ENCODE results near the gene SPTBN4.

The SPTBN4 gene

DNA sequence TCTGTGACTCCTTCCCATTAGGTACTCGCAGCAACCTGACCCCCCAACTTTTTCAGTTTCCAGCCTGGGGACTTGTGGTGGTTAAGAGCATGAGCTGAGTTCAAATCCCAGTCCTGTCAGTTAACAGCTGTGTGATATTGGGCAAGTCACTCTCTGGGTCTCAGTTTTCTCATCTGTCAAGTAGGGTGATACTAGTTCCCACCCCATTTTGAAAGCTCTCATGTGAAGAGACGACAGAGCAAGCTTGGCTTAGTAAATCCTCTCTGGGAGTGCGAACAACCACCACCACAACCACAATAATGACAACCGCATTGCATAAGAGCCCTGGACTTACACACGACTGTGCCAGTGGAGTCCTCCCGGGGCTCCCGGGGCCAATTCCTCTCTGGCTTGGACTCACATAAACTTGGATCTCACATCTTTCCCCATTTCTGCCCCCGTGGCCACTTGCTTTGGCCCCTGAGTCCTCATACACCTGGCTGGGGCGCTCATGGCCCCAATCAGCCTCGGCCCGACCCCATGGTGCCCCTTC lies 1.7 kb upstream of the SPTBN4 start:
- no peaks in the 10 kb centered on the region for H3F3A ChIP-seq (ENCODE audit: low read depth)
- peaks cover 13% of the 10 kb centered on the region for H3K4me1 ChIP-seq (ENCODE audit: insufficient read depth, low read length, poor library complexity, severe bottlenecking)
- H3K9ac ChIP-seq (ENCODE audit: low read depth, low read length, poor library complexity, severe bottlenecking): peak overlapping the region; percentile 65
- H3K27me3 ChIP-seq (ENCODE audit: insufficient read depth, low read length, poor library complexity, severe bottlenecking): no peaks in the 10 kb centered on the region
- H4K20me1 ChIP-seq (ENCODE audit: insufficient read depth, low read length, poor library complexity, severe bottlenecking): no peaks in the 10 kb centered on the region
- H3K4me2 ChIP-seq (ENCODE audit: low read depth, low read length, poor library complexity, severe bottlenecking): peak overlapping the region; percentile 73
- H3K36me3 ChIP-seq (ENCODE audit: insufficient read depth, low read length): no peaks in the 10 kb centered on the region
- H3K4me3 ChIP-seq (ENCODE audit: low read length, poor library complexity, severe bottlenecking): peak overlapping the region; percentile 75
- TF ChIP-seq, protein P1, sequence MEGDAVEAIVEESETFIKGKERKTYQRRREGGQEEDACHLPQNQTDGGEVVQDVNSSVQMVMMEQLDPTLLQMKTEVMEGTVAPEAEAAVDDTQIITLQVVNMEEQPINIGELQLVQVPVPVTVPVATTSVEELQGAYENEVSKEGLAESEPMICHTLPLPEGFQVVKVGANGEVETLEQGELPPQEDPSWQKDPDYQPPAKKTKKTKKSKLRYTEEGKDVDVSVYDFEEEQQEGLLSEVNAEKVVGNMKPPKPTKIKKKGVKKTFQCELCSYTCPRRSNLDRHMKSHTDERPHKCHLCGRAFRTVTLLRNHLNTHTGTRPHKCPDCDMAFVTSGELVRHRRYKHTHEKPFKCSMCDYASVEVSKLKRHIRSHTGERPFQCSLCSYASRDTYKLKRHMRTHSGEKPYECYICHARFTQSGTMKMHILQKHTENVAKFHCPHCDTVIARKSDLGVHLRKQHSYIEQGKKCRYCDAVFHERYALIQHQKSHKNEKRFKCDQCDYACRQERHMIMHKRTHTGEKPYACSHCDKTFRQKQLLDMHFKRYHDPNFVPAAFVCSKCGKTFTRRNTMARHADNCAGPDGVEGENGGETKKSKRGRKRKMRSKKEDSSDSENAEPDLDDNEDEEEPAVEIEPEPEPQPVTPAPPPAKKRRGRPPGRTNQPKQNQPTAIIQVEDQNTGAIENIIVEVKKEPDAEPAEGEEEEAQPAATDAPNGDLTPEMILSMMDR (conservative IDR thresholded peaks at IDR 0.05; ENCODE audit: low read length): no peak
- peak overlapping the region; percentile 93 for H2AFZ ChIP-seq (ENCODE audit: low read length)
- no peaks in the 10 kb centered on the region for H3K9me2 ChIP-seq (replicated peaks; ENCODE audit: low read depth, low read length)
- H3K79me2 ChIP-seq (ENCODE audit: insufficient read depth, low read length): no peaks in the 10 kb centered on the region
- H3K9me3 ChIP-seq (ENCODE audit: insufficient read depth, low read depth, low read length): no peaks in the 10 kb centered on the region

DNA sequence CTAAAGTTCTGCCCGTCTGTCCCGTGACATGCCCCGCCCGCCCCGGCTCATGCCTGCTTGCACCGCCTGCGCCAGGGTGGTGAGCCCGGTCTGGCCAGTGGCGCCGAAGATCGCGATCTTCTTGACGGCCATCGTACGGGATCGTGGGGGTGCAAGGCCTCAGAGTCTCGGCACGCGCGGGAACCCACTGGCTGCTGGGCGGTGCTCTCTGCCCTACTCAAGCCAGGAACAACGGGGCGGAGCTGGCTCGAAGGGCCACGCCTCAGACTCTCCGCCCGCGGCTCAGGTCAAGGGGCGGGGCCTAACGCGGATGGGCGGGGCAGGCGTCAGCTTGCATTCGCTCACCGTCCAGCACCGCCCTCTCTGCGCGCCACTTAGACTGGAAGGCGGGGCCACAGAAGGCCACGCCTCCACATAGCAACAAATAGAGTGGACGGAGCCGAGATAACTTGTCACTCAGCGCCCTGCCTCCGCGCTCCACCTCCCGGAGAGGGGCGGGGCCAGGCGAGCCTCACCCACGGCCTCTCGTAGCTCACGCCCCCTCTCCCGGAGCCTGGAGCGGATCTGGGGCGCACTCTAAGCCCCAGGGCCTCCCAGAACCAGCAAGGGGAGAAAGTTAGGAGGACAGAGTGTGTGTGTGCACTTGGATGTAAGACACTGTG lies 1.1 kb upstream of the SPTBN4 start, which contains the start of gene BLVRB:
Gene BLVRB, minus strand, starts transcription at position 189 of the 662 bp plus-strand sequence. Its CDS starts 57 bp downstream, at position 132.
- H3K27me3 ChIP-seq (ENCODE audit: insufficient read depth, low read length, poor library complexity, severe bottlenecking): no peaks in the 10 kb centered on the region
- TF ChIP-seq EZH2phosphoT487 (IDR thresholded peaks at IDR 0.05; ENCODE audit: borderline replicate concordance): no peak
- TF ChIP-seq, protein P1 (conservative IDR thresholded peaks at IDR 0.05; ENCODE audit: low read length): no peak
- H3K9ac ChIP-seq (ENCODE audit: low read depth, low read length, poor library complexity, severe bottlenecking): peak within 1 kb of the TSS; percentile 65
- H4K20me1 ChIP-seq (ENCODE audit: insufficient read depth, low read length, poor library complexity, severe bottlenecking): no peaks in the 10 kb centered on the region
- no peaks in the 10 kb centered on the region for H3K36me3 ChIP-seq (ENCODE audit: insufficient read depth, low read length)
- H3K4me3 ChIP-seq (ENCODE audit: low read length, poor library complexity, severe bottlenecking): peak within 1 kb of the TSS; percentile 75
- H3K4me2 ChIP-seq (ENCODE audit: low read depth, low read length, poor library complexity, severe bottlenecking): peak within 1 kb of the TSS; percentile 73
- no peaks in the 10 kb centered on the region for H3K9me2 ChIP-seq (replicated peaks; ENCODE audit: low read depth, low read length)
- H3K9me3 ChIP-seq (ENCODE audit: insufficient read depth, low read depth, low read length): no peaks in the 10 kb centered on the region
- peak within 1 kb of the TSS; percentile 93 for H2AFZ ChIP-seq (ENCODE audit: low read length)
- no peaks in the 10 kb centered on the region for H3K79me2 ChIP-seq (ENCODE audit: insufficient read depth, low read length)
- no peaks in the 10 kb centered on the region for H3F3A ChIP-seq (ENCODE audit: low read depth)
- peaks cover 13% of the 10 kb centered on the region for H3K4me1 ChIP-seq (ENCODE audit: insufficient read depth, low read length, poor library complexity, severe bottlenecking)

DNA sequence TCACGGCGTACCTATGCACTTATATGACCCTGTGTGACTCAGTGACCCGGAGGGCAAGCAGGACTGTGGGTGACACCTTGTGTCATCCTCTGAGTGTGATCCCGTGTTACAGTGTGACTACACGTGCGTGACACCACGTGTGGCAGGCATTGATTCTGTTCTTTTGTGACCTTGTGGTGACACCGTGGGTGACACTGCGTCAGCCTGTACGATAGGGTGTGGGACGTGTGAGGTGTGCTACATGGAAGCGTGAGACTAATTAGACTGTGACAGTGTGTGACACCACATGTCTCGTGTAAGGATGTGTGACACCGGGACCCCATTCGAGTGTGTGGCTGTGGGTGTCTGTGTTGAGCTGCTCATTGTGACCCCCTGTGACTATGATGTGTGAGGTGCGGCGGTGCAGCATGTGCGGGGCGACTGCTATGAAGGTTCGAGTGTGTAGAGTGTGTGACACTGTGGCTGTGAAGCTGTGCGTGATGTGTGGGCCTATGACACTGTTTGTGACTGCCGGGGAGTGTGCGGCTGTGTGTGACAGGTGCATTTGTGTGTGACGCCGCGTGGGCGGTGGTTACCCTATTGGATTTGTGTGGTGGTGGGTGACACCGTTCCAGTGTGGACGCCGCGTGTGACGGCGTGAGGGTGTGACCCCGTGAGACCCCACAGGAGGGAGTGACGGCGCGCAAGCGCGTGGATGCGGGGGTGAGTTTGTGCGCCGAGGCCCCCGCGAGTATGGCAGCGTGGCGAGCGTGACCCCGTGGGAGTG lies 399 bp upstream of the SPTBN4 start:
- Histone ChIP-seq H3K9ac (ENCODE audit: low read depth, low read length, poor library complexity, severe bottlenecking) (no peak overlapping the region), H3K79me2 (ENCODE audit: insufficient read depth, low read length) (no peaks in the 10 kb centered on the region), H3F3A (ENCODE audit: low read depth) (no peaks in the 10 kb centered on the region), H4K20me1 (ENCODE audit: insufficient read depth, low read length, poor library complexity, severe bottlenecking) (no peaks in the 10 kb centered on the region), H3K36me3 (ENCODE audit: insufficient read depth, low read length) (no peaks in the 10 kb centered on the region), H3K4me1 (ENCODE audit: insufficient read depth, low read length, poor library complexity, severe bottlenecking) (peaks cover 13% of the 10 kb centered on the region), H3K4me3 (ENCODE audit: low read length, poor library complexity, severe bottlenecking) (peak overlapping the region; percentile 66), H3K4me2 (ENCODE audit: low read depth, low read length, poor library complexity, severe bottlenecking) (peak overlapping the region; percentile 70), H3K27me3 (ENCODE audit: insufficient read depth, low read length, poor library complexity, severe bottlenecking) (no peaks in the 10 kb centered on the region), H2AFZ (ENCODE audit: low read length) (peak overlapping the region; percentile 62; the same call in 1 of the 2 replicates), H3K9me2 (replicated peaks; ENCODE audit: low read depth, low read length) (no peaks in the 10 kb centered on the region), H3K9me3 (ENCODE audit: insufficient read depth, low read depth, low read length) (no peaks in the 10 kb centered on the region)
- no peak for TF ChIP-seq EZH2phosphoT487 (IDR thresholded peaks at IDR 0.05; ENCODE audit: borderline replicate concordance)
- TF ChIP-seq, protein P1 (conservative IDR thresholded peaks at IDR 0.05; ENCODE audit: low read length): no peak

Data from Loucy (cell line).